CD4-positive, alpha-beta T cell (primary cell): ENCODE measurements around the gene HCAR3. TPM values are rescaled to one million over a fixed set of nuclear protein-coding genes. Genes with fewer than 3 reads are reported as not detected.

ENCODE experiments used
- ATAC-seq: fragments of 200-7000 bp; cut with Tn5 transposase; one replicate; pipeline ENCODE4 v1.10.0; 2022; ENCODE audit warnings: mild to moderate bottlenecking; ENCODE audit not compliant: poor library complexity
- CTCF ChIA-PET: fragments of 350-600 bp; sonication (Branson Sonifier 250); formaldehyde crosslinking; loops from one replicate; lab custom pipeline; 2021; ENCODE audit warnings: antibody characterized with exemption, inconsistent platforms; lab: Charles Lee
- POLR2A ChIA-PET: fragments of 350-600 bp; sonication (Branson Sonifier 250); formaldehyde crosslinking; loops from one replicate; lab custom pipeline; 2021; ENCODE audit warnings: antibody characterized with exemption, inconsistent platforms; lab: Charles Lee
- DNase-seq, 14 experiments: peaks; one replicate each; pipeline ENCODE4 v3.0.0-alpha.2; 2013 to 2020; ENCODE audit warnings: mixed read lengths in 2 of 14
- H3K27ac ChIP-seq, 2 donors: one replicate each; pipeline versions ENCODE4 v1.5.1 to v1.7.0; 2013; ENCODE audit warnings: low read length in 2 of 2, low read depth in 1 of 2, mild to moderate bottlenecking in 1 of 2
- H3K27me3 ChIP-seq, 2 experiments: 1 replicate in 1 of 2; 2 replicates in 1 of 2; pipeline versions ENCODE4 v1.6.1 to v1.7.0; 2013; ENCODE audit warnings: low read length in 2 of 2, control low read depth in 1 of 2, mild to moderate bottlenecking in 1 of 2, moderate library complexity in 1 of 2; ENCODE audit not compliant: insufficient read depth in 2 of 2, control insufficient read depth in 1 of 2
- H3K36me3 ChIP-seq: one replicate; pipeline ENCODE4 v1.6.1; 2013; ENCODE audit warnings: low read length, control low read depth; ENCODE audit not compliant: insufficient read depth
- H3K4me1 ChIP-seq: one replicate; pipeline ENCODE4 v1.6.1; 2013; ENCODE audit warnings: low read length, control low read depth; ENCODE audit not compliant: insufficient read depth
- H3K4me3 ChIP-seq: one replicate; pipeline ENCODE4 v1.5.1; 2013; ENCODE audit warnings: mild to moderate bottlenecking, low read length, moderate library complexity
- H3K9me3 ChIP-seq, 2 experiments: 1 replicate in 1 of 2; 2 replicates in 1 of 2; pipeline versions ENCODE4 v1.6.1 to v1.7.0; 2013; ENCODE audit warnings: low read length in 2 of 2, mild to moderate bottlenecking in 2 of 2, control low read depth in 1 of 2, moderate library complexity in 1 of 2; ENCODE audit not compliant: control insufficient read depth in 1 of 2, insufficient read depth in 1 of 2
- H3K27ac Mint-ChIP-seq: one replicate; pipeline ENCODE4 v1.8.0; 2020; ENCODE audit warnings: mixed read lengths
- H3K27me3 Mint-ChIP-seq: one replicate; pipeline ENCODE4 v1.8.0; 2021; ENCODE audit warnings: mixed read lengths
- H3K36me3 Mint-ChIP-seq: one replicate; pipeline ENCODE4 v1.8.0; 2021; ENCODE audit warnings: low read depth, mixed read lengths
- H3K4me1 Mint-ChIP-seq: one replicate; pipeline ENCODE4 v1.8.0; 2021; ENCODE audit warnings: low read depth, mixed read lengths
- H3K4me3 Mint-ChIP-seq: one replicate; pipeline ENCODE4 v1.8.0; 2020; ENCODE audit warnings: mild to moderate bottlenecking, mixed read lengths
- H3K9me3 Mint-ChIP-seq: one replicate; pipeline ENCODE4 v1.8.0; 2020; ENCODE audit warnings: mixed read lengths
- CTCF ChIP-seq: fragments of 200-600 bp; IDR thresholded peaks from one replicate; pipeline ENCODE4 v1.8.0; 2022; ENCODE audit warnings: antibody characterized with exemption, mild to moderate bottlenecking
- intact Hi-C, 2 experiments: fragments of 100-400 bp; cut with DNase I in 1 of 2; cut with micrococcal nuclease in 1 of 2; formaldehyde crosslinking; loops; one replicate each; pipeline versions ENCODE4 v1.15.1 to v1.9.0; 2023 to 2025; cut with DNase I, micrococcal nuclease
- total RNA-seq, 174 experiments: library from RNA in 2 of 174; stranded (reverse) in 2 of 174; gene quantifications; one replicate each; pipeline ENCODE4 v1.2.3 and lab custom pipeline; 2021 to 2026

HCAR3 gene
- total RNA-seq, 2 experiments from 2014 or later: 0.33 to 0.39 TPM

DNA sequence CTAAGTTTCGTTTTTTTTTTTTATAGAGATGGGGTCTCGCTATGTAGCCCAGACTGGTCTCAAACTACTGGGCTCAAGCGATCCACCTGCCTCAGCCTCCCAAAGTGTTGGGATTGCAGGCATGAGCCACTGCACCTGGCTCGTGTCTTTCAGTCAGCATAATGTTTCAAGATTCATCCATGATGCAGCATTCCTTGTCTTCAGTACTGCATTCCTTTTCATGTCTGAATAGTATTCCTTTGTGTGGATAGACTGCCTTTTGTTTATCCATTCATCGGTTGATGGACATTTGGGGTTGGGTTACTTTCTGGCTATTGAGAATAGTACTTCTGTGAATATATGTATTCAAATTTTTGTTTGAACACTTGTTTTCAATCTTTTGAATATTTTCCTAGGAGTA is 50.9 kb downstream of the HCAR3 start:
- intact Hi-C loops: no loop called here
- no peaks in the 10 kb centered on the region for H3K36me3 ChIP-seq
- H3K9me3 ChIP-seq: no peaks in the 10 kb centered on the region
- ATAC-seq: no peak
- no peaks in the 10 kb centered on the region for H3K27me3 Mint-ChIP-seq
- POLR2A ChIA-PET: no interaction called here
- H3K36me3 Mint-ChIP-seq: no peaks in the 10 kb centered on the region
- no peak overlapping the region for H3K4me3 Mint-ChIP-seq
- H3K27ac Mint-ChIP-seq: no peak overlapping the region
- no peak for TF ChIP-seq CTCF
- no peak for DNase-seq
- no peak overlapping the region for H3K27ac ChIP-seq
- no peaks in the 10 kb centered on the region for H3K9me3 Mint-ChIP-seq
- CTCF ChIA-PET: interaction anchor here (0.6 kb wide), 1 partner anchor 1943 kb away, joined by 3 read pairs; no protein-coding TSS in a partner anchor
- H3K4me1 ChIP-seq: no peaks in the 10 kb centered on the region
- no peak overlapping the region for H3K4me3 ChIP-seq
- H3K4me1 Mint-ChIP-seq: no peaks in the 10 kb centered on the region
- H3K27me3 ChIP-seq: no peaks in the 10 kb centered on the region

- no peaks in the 10 kb centered on the region for H3K4me1 Mint-ChIP-seq
- H3K27ac ChIP-seq: no peak overlapping the region
- no peak for TF ChIP-seq CTCF
- ATAC-seq (no peak), DNase-seq (no peak)
- H3K4me1 ChIP-seq: no peaks in the 10 kb centered on the region
- no peaks in the 10 kb centered on the region for H3K9me3 ChIP-seq
- H3K27me3 Mint-ChIP-seq: no peaks in the 10 kb centered on the region
- no peak overlapping the region for H3K4me3 Mint-ChIP-seq
- ChIA-PET CTCF (interaction anchor here (0.6 kb wide), 1 partner anchor 1944 kb away, joined by 3 read pairs; no protein-coding TSS in a partner anchor), POLR2A (no interaction called here)
- no peak overlapping the region for H3K4me3 ChIP-seq
- intact Hi-C loops: no loop called here
- H3K36me3 Mint-ChIP-seq: no peaks in the 10 kb centered on the region
- H3K9me3 Mint-ChIP-seq: no peaks in the 10 kb centered on the region
- no peaks in the 10 kb centered on the region for H3K27me3 ChIP-seq
- no peaks in the 10 kb centered on the region for H3K36me3 ChIP-seq
- no peak overlapping the region for H3K27ac Mint-ChIP-seq
Observed at GRCh38 chr12:122665349-122665748, 51.3 kb downstream of the HCAR3 start.

Other genes with a start within 250 kb of the HCAR3 start
- gene ZCCHC8, start 215.9 kb downstream of the HCAR3 start, total RNA-seq: 10 to 100 TPM; 49.4 to 54.8 TPM
- gene RSRC2, start 189.9 kb downstream of the HCAR3 start, total RNA-seq: 100 to 1,000 TPM; 339 to 341 TPM
- 10 to 100 TPM; 23.3 to 23.8 TPM for gene KNTC1, start 189.6 kb downstream of the HCAR3 start, total RNA-seq
- under 1 TPM; 0.19 to 0.39 TPM for gene HCAR2, start 13.5 kb downstream of the HCAR3 start, total RNA-seq
- gene HCAR1, start 14.0 kb upstream of the HCAR3 start, total RNA-seq: under 1 TPM in 1 of 2 experiments, not detected in 1; 0.05 TPM
- gene DENR, start 36.0 kb upstream of the HCAR3 start, total RNA-seq: 10 to 100 TPM; 29.9 to 31.1 TPM
- gene CCDC62, start 57.8 kb upstream of the HCAR3 start, total RNA-seq: 1 to 10 TPM; 1.0 to 1.4 TPM
- gene HIP1R, start 118.6 kb upstream of the HCAR3 start, total RNA-seq: 100 to 1,000 TPM; 184 to 185 TPM
- gene VPS37B, start 179.3 kb upstream of the HCAR3 start, total RNA-seq: 100 to 1,000 TPM in 1 of 2 experiments, 10 to 100 TPM in 1; 97.7 to 104 TPM
- 1 to 10 TPM; 5.4 to 6.2 TPM for gene ABCB9, start 249.7 kb upstream of the HCAR3 start, total RNA-seq